Stimulated activated naive CD4-positive, alpha-beta T cell (primary cell): Measurements from ENCODE around the gene UTS2B.

ENCODE experiments used
- DNase-seq, 6 experiments: peaks; one replicate each; lab custom pipeline; 2025; lab: John Stamatoyannopoulos, UW

UTS2B gene

DNA sequence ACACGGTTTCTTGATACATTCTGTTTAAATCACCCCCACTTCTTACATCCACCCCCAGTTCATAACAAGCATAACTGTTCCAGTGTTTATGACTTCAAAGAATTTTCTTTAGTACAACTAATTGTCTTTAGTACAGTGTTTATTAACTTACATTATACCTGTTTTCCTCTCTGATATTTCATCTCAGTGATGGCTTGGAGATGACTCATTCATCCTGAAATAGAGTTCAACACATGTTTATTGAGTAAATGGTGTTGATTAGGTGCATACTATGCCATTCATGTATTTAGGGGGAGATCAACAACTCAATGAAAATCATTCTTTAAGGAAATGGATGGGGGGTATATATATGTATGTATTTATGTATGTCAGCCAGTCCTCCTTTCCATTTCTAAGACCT lies 21.7 kb upstream of the UTS2B start:
- no peak for DNase-seq

GRCh38 chr3:191350396-191351090 lies 20.2 kb upstream of the UTS2B start:
- DNase-seq: no peak

GRCh38 chr3:191348098-191348497 lies 17.8 kb upstream of the UTS2B start:
- DNase-seq: no peak

GRCh38 chr3:191347228-191347627 lies 16.9 kb upstream of the UTS2B start:
- DNase-seq: no peak

DNA sequence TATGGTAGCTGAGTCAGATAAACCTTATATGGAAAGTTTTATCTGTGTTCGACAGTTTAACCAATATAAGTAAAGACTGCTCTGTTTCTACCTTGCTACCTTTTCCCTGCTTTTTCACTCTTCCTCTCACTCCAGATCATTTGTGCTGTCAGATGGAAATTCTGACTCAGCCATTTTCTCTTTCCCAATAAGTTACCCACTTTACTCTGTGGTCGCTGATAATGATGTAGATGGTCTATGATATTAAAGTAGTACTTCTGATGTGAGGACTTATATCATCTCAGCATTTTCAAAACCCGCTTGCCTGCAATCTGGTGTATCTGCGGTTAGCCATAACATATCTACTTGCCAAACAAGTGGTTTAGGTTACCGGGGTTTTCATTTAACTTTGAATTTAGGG lies 15.0 kb upstream of the UTS2B start:
- DNase-seq: no peak

DNA sequence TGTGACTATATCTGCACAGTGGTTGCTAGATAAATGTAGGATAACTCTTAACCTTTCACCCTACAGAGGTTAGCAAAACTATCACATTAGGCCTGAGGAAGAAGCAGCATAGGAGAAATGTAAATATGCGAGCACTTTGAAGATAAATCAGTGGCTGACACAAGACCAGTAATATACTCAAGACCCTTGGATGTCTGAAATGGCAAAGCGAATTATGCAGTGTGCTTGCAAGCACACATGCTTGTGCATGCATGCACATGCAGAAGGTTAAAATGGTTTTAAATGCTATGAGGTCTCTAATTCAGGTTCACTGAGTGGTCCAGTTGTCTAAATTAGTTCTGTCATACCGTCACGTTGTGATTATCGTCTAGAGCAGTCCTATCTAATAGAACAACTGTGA lies 13.6 kb upstream of the UTS2B start:
- DNase-seq: no peak

GRCh38 chr3:191343115-191343514 lies 12.8 kb upstream of the UTS2B start:
- no peak for DNase-seq

DNA sequence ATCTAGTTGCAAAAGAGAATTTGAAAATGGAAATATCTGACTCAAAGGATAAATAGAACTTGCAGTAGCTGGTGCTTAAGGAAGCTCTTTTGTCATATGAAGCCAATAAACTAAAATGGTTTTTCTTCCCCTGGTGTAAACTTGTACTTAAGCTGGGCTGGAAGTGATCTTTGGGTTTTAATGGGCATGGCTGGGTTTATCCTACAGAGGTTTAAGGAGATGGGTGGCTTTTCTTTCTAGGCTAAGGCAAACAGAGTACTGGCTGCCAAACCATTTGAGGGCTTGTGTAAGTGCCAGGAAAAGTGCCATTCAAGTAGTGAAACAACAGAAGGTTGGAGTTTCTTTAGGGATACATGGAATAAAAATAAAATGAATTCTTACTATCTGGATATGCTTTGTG lies 12.1 kb upstream of the UTS2B start:
- DNase-seq: no peak

DNA sequence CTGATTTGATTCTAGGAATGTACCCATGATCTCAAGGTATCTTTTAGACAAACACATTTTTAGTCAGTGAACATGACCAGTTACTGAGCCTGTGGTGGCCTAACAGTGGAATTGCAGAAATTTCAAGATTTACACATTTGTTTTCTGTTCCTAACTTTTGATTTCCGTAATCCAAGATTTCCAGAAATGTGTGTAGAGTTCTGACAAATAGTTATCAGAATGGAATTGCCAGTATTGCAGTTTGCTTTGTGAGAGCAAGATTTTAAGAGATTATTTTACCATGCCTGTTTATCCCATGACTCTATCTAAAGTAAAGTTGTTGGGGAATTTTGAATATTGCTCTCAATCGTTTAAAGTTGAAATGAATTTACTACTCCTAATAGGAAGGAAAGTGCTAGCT lies 11.7 kb upstream of the UTS2B start:
- DNase-seq: no peak

DNA sequence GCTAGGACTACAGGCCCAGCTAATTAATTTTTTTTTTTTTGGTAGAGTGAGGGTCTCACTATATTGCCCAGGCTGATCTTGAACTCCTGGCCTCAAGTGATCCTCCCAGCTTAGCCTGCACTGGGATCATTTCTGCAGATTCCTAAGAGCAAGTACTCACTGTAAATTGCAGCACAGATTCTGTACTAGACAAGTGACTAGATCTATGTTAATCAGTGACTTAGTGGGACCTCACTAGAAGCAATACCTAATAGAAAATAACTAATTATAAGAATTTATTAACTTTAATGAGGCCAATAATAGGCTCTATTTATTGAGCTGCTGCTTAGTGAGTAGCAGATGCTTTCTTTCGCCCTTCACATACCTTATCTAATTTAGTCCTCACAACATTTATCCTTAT lies 10.6 kb upstream of the UTS2B start:
- no peak for DNase-seq

DNA sequence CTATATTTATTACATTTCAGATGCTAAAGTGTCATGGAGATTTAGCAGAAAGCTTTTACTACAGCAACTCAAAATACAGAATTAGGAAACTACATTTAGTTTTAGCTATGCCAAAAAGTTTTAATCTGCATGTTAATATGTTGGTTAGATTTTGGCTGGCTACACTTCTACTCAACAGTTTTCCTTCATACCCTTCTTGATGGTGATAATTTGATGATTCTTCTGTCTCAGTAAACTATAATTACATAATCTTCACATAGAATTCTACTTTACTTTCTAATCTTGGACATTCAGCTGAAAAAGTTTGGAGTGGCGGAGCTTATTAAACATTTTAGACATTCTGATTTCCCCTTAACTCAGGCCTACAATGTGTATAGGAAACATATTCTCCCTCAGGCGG lies 10.0 kb upstream of the UTS2B start:
- no peak for DNase-seq

DNA sequence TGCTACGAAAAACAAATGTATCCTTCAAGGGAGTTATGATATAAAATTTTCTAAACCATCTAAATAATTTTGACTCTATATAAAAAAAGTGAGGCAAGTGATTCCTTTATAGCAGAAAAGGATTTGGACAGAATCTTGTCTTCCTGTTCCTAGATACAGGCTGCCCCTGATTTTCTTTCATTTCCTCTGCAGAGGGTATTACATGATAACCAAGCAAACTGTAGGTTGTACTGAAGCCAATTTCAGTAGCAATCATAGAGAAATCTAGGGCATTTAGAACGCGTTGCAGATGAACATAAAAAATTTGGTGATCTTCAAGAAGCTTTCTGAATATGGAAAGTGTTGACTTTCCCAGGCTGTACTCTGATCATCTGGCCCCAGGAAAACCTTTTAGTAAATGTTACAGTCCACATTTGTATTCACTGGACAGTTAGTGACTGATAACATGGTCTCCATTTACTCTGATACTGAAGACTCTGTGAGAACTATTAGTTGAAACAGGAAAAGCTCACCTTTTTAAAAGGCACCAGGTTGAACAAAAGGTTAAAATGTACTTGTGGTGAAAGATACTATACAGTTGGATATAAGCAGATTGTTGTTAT lies 9.1 kb upstream of the UTS2B start:
- no peak for DNase-seq

DNA sequence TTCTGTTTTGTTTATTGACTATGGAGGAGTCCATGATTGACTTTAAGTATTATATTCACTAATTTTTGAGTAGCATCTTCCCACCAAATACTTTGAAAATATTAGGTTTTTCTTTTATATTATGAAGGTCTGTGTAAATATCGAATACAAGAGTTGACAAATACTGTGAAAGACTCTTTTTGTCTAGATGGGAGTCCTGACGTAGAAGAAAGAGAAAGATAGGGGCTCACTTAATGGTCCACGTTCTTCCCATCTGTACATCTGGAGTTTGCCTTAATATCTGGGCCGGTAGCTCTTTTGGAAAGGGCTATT lies 7.8 kb upstream of the UTS2B start:
- no peak for DNase-seq

DNA sequence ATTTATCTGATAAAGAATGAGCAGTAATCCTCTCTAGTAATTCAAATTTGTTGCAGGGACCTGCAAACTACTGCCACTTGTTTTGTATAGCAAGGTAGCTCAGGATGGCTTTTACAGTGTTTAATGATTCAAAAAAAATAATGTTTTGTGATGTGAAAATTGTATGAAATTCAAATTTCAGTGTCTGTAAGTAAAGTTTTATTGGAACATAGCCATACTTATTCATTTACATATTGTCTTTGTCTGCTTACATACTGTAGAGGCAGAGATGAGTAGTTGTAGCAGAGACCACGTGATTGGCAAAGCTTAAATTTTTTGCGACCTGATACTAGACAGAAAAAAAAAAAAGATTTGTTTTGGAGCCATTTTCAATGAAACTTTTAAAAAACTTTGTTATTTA lies 6.5 kb upstream of the UTS2B start:
- DNase-seq: no peak

DNA sequence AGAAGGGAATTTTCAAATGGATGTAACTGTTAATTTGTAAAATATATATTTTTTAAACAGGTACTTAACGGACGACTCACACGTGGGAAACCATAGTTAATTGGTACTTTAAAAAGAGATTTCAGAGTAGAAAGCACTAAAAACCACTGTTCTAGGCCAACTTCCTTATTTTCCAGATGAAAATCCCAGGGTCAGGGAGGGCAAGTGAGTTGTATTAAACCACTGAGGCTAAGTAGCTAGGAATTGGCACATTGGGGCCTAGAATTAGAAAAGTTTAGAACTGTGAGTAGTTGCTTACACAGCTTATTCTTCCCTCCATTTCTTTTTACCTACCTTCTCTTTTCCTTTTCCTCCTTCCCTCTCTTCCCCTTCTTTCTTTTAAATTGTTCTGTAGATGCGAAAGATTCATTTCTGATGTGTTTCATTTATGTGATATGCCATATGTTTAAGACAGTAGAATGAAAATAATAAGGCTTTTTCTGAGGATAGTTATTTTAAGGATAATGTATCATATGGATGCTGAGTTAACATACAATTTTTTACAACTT lies 4.1 kb upstream of the UTS2B start:
- DNase-seq: no peak

DNA sequence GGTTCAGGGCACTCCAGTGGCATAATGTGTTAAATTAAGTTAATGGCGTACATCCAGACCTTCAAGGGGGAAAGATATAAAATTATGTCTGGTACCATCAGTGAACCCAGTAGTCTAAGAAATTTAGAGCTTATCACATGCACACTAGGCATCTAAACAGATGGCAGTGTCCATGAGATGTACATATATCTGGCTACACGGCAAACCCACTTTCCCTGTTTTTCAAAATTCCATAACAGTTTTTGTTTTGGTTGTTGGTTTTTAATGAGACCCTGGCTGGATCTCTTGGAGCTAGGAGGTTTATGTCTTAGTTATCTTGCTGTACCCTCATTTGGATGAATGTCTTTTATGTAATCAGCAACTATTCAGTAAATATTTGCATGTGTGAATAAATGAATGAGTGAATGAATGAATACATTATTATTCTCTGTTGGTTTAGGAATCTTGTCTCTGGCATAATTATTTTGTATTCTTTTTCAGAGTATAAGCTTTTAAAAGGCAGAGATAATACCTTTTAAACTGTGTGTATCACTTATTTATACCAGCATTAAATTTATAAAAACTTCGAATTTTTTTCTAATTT lies 3.1 kb upstream of the UTS2B start:
- no peak for DNase-seq

GRCh38 chr3:191331388-191331787 lies 1.1 kb upstream of the UTS2B start:
- no peak for DNase-seq

- DNase-seq: peak in 1 of 6 experiments; percentile 1
Observed at GRCh38 chr3:191330530-191331048, 263 bp upstream of the UTS2B start.

- peak in 3 of 6 experiments; percentile 1 to 37 (median 26) for DNase-seq
Observed at GRCh38 chr3:191328962-191329653, 1.2 kb downstream of the UTS2B start, which contains the start of gene CCDC50. Gene CCDC50, plus strand, starts transcription at chr3:191329394. Its CDS starts 281 bp downstream, at chr3:191329675.

GRCh38 chr3:191328383-191328961 lies 1.9 kb downstream of the UTS2B start:
- DNase-seq: no peak

DNA sequence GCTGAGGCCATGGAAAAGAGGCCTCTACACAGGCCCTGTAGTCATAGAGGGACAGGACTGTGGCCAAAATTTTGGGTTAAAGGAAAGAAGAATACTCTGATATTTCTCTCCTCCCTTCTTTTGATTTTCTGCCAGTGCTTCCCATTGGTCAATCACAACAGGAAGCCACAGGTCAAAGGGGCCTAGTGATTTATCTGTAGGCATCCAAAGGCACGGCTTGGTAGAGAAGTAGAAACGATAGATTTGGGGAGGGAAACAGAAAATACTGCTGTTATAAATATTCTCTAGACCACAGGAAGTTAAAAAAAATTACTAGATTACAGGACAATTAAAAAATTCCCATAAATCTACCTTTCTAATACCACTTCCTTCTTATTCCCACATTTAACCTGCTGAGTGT lies 2.8 kb downstream of the UTS2B start:
- no peak for DNase-seq

DNA sequence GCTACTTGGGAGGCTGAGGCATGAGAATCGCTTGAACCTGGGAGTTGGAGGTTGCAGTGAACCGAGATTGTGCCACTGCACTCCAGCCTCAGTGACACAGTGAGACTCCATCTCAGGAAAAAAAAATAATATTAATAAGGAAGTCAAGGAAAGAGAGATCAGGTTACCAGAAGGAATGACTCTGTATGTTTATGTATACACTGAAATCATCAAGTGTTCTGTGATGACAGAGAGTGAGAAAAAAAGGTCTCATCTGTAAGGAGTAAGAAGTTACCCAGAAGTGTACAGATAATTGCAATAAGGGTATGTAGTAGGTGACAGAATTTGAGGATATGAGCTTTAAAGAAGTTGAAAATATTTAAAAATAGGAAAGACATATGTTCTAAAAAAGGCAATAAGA lies 5.4 kb downstream of the UTS2B start:
- no peak for DNase-seq
